SU-DHL-6 (cell line): Measurements from ENCODE around the gene PRKN.

Experiments
- H2AFZ ChIP-seq: fragments of 200-600 bp; sonication (generic); 2 replicates; pipeline ENCODE4 v1.6.1; 2014; ENCODE audit warnings: low read depth, mild to moderate bottlenecking, moderate library complexity, mixed read lengths, antibody characterized with exemption, low read length; ENCODE audit not compliant: severe bottlenecking
- H3F3A ChIP-seq: fragments of 200-600 bp; shearing (Covaris generic); 2 replicates; pipeline ENCODE4 v1.6.0; 2016; ENCODE audit warnings: antibody characterized with exemption, mild to moderate bottlenecking; ENCODE audit not compliant: insufficient read depth
- H3K27ac ChIP-seq: fragments of 200-600 bp; sonication (generic); 2 replicates; pipeline ENCODE4 v1.5.1; 2016; ENCODE audit warnings: low read depth, mild to moderate bottlenecking, low read length, moderate library complexity, mixed read lengths
- H3K27me3 ChIP-seq: fragments of 200-600 bp; sonication (generic), shearing (Covaris generic); 2 replicates; pipeline ENCODE4 v1.6.0; 2014; ENCODE audit warnings: mild to moderate bottlenecking, low read length
- H3K36me3 ChIP-seq: fragments of 200-600 bp; sonication (generic); 2 replicates; pipeline ENCODE4 v1.6.1; 2014; ENCODE audit warnings: mild to moderate bottlenecking, low read length, mixed read lengths
- H3K4me2 ChIP-seq: fragments of 300-600, 200-600 bp; shearing (Covaris generic), sonication (generic); 2 replicates; pipeline ENCODE4 v1.6.0; 2014; ENCODE audit warnings: low read length, low read depth, mild to moderate bottlenecking; ENCODE audit not compliant: poor library complexity, severe bottlenecking
- H3K4me3 ChIP-seq: fragments of 200-600 bp; sonication (generic); 2 replicates; pipeline ENCODE4 v1.5.1; 2014; ENCODE audit warnings: antibody characterized with exemption, low read length, mild to moderate bottlenecking, mixed read lengths; ENCODE audit not compliant: insufficient read depth, poor library complexity, severe bottlenecking
- H3K79me2 ChIP-seq: fragments of 200-600 bp; sonication (generic); 2 replicates; pipeline ENCODE4 v1.6.1; 2014; ENCODE audit warnings: mild to moderate bottlenecking, low read length, moderate library complexity; ENCODE audit not compliant: insufficient read depth
- H3K9ac ChIP-seq: fragments of 200-600 bp; sonication (generic); 2 replicates; pipeline ENCODE4 v1.7.0; 2014; ENCODE audit warnings: mild to moderate bottlenecking, low read length
- H3K9me2 ChIP-seq: fragments of 200-600 bp; sonication (generic); replicated peaks from 2 replicates; pipeline ENCODE4 v1.6.1; 2014; ENCODE audit warnings: low read length; ENCODE audit not compliant: insufficient read depth
- H3K9me3 ChIP-seq: fragments of 200-600 bp; sonication (generic); 2 replicates; pipeline ENCODE4 v1.6.1; 2014; ENCODE audit warnings: low read length, mixed read lengths; ENCODE audit not compliant: insufficient read depth
- H4K20me1 ChIP-seq: fragments of 200-600 bp; sonication (generic); 2 replicates; pipeline ENCODE4 v1.6.1; 2014; ENCODE audit warnings: low read depth, mild to moderate bottlenecking, antibody characterized with exemption, low read length, moderate library complexity, mixed read lengths
- EZH2phosphoT487 ChIP-seq: fragments of 200-600 bp; sonication (generic), shearing (Covaris generic); conservative IDR thresholded peaks from 2 replicates; pipeline ENCODE4 v1.6.1; 2018; ENCODE audit warnings: mild to moderate bottlenecking, antibody characterized with exemption, low read length, moderate library complexity, mixed read lengths
- TF ChIP-seq, protein P1 (sequence below): fragments of 200-600 bp; sonication (generic); IDR thresholded peaks from one replicate; pipeline ENCODE4 v1.5.1; 2017; ENCODE audit warnings: antibody characterized with exemption, mild to moderate bottlenecking, low read length, moderate library complexity; ENCODE audit not compliant: insufficient read depth, poor library complexity, severe bottlenecking

Gene PRKN

DNA sequence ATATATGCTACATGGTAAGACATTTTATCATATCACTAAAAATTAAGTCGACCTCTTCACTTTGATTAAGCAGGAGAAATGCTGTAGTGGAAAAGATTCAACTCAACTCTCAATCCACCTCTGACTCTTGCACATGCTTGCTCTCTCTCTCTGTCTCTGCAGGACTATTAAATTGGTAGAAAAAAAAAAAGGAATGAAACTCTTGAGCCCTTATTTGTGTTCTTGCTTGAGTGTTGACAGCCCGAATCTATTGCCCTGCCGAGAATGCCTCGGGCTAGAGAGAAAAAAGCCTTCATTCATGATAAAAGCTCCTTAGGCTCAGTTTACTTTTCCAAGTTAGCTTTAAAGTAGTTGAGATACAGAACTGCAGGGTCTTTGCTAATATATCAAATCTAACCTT is 722.2 kb downstream of the PRKN start:
- Histone ChIP-seq H2AFZ (no peak overlapping the region), H3K4me2 (no peak overlapping the region), H4K20me1 (no peaks in the 10 kb centered on the region), H3K4me3 (no peak overlapping the region), H3K9ac (no peak overlapping the region), H3F3A (no peaks in the 10 kb centered on the region), H3K27me3 (no peaks in the 10 kb centered on the region), H3K36me3 (no peaks in the 10 kb centered on the region), H3K27ac (no peak overlapping the region), H3K9me3 (no peaks in the 10 kb centered on the region), H3K9me2 (no peaks in the 10 kb centered on the region), H3K79me2 (no peaks in the 10 kb centered on the region)
- TF ChIP-seq EZH2phosphoT487: no peak
- TF ChIP-seq, protein P1, sequence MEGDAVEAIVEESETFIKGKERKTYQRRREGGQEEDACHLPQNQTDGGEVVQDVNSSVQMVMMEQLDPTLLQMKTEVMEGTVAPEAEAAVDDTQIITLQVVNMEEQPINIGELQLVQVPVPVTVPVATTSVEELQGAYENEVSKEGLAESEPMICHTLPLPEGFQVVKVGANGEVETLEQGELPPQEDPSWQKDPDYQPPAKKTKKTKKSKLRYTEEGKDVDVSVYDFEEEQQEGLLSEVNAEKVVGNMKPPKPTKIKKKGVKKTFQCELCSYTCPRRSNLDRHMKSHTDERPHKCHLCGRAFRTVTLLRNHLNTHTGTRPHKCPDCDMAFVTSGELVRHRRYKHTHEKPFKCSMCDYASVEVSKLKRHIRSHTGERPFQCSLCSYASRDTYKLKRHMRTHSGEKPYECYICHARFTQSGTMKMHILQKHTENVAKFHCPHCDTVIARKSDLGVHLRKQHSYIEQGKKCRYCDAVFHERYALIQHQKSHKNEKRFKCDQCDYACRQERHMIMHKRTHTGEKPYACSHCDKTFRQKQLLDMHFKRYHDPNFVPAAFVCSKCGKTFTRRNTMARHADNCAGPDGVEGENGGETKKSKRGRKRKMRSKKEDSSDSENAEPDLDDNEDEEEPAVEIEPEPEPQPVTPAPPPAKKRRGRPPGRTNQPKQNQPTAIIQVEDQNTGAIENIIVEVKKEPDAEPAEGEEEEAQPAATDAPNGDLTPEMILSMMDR: no peak

DNA sequence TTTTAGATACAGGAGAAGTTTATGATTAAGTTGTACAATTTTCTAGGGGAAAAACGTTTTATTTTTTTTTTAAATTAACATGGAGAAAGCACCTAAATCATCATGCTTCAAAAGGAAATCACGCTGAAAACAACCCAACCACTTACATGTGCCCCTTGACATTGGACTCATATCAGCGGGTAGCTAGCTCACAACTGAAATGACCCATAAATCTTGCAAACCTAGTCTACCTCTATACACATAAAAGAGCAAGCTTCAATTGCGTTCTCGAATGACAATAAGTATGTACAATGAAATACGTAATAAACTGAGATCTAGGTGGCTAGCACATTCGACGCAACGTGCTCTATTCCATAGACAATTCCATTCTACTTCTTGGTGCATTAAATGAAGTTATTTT is 730.8 kb downstream of the PRKN start:
- Histone ChIP-seq H2AFZ (no peak overlapping the region), H3K4me3 (no peak overlapping the region)
- TF ChIP-seq EZH2phosphoT487: no peak
- TF ChIP-seq, protein P1: no peak

DNA sequence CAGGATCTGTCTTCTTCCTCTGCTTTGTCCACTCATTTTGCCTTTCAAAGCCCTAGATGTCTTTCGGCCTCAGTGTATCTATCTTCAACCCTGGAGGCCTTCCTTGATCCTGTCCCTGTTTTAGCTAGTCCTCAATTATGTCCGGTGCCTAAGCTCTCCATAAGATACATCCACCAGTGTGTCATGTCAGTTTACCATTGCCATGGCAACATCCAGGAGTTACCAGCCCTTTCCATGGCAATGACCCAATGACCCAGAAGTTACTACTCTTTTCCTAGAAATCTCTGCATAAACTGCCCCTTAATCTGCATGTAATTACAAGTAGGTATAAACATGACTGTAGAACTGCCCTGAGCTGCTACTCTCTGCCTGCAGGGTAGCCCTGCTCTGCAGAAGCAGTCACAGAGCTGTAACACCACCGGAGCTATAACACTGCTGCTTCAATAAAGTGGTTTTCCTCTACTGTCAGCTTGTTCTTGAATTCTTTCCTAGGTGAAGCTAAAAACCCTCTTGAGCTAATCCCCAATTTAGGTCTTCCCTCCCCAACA is 741.6 kb downstream of the PRKN start:
- Histone ChIP-seq H4K20me1 (no peaks in the 10 kb centered on the region), H3K36me3 (no peaks in the 10 kb centered on the region), H3K27ac (no peak overlapping the region), H3K4me2 (no peak overlapping the region), H3K27me3 (no peaks in the 10 kb centered on the region), H3K4me3 (no peak overlapping the region), H3F3A (no peaks in the 10 kb centered on the region), H2AFZ (no peak overlapping the region), H3K79me2 (no peaks in the 10 kb centered on the region), H3K9me3 (no peaks in the 10 kb centered on the region), H3K9me2 (no peaks in the 10 kb centered on the region), H3K9ac (no peak overlapping the region)
- TF ChIP-seq, protein P1: no peak
- TF ChIP-seq EZH2phosphoT487: no peak

More for the DNA sequence above, 730.8 kb downstream of the PRKN start:
- Histone ChIP-seq H3K27me3 (no peaks in the 10 kb centered on the region), H3K27ac (no peak overlapping the region), H4K20me1 (no peaks in the 10 kb centered on the region), H3K36me3 (no peaks in the 10 kb centered on the region), H3F3A (no peaks in the 10 kb centered on the region), H3K9me3 (no peaks in the 10 kb centered on the region), H3K9me2 (no peaks in the 10 kb centered on the region), H3K9ac (no peak overlapping the region), H3K4me2 (no peak overlapping the region), H3K79me2 (no peaks in the 10 kb centered on the region)
